Smooth muscle cell of the brain vasculature (primary cell): ENCODE measurements around the gene TRIM27.
"Not testable (repeated sequence)": the region's sequence is repeated elsewhere in the genome, so short reads cannot be mapped to it uniquely, and the experiment has no call there.

Source experiments
- DNase-seq: peaks from one replicate; pipeline ENCODE4 v3.0.0-alpha.2; 2012; ENCODE audit warnings: low read depth, low spot score

Gene TRIM27

GRCh38 chr6:28941684-28942448 lies 18.1 kb upstream of the TRIM27 start:
- DNase-seq: no peak

- peak; percentile 69 for DNase-seq
Measured at GRCh38 chr6:28940858-28941683, 17.3 kb upstream of the TRIM27 start.

- DNase-seq: no peak
Measured at GRCh38 chr6:28940294-28940857, 16.6 kb upstream of the TRIM27 start.

GRCh38 chr6:28933069-28933468 lies 9.3 kb upstream of the TRIM27 start:
- no peak for DNase-seq

GRCh38 chr6:28929887-28930620 lies 6.3 kb upstream of the TRIM27 start:
- DNase-seq: no peak

GRCh38 chr6:28929339-28929738 lies 5.6 kb upstream of the TRIM27 start:
- DNase-seq: not testable (repeated sequence)

- no peak for DNase-seq
Measured at GRCh38 chr6:28927846-28928245, 4.1 kb upstream of the TRIM27 start.

- DNase-seq: no peak
Measured at GRCh38 chr6:28922821-28923317, 916 bp downstream of the TRIM27 start.

GRCh38 chr6:28922004-28922820 lies 1.6 kb downstream of the TRIM27 start:
- DNase-seq: no peak

- DNase-seq: no peak
Measured at GRCh38 chr6:28920281-28920680, 3.5 kb downstream of the TRIM27 start.

- no peak for DNase-seq
Measured at GRCh38 chr6:28914941-28915340, 8.8 kb downstream of the TRIM27 start.

- DNase-seq: no peak
Measured at GRCh38 chr6:28910901-28911690, 12.7 kb downstream of the TRIM27 start.

GRCh38 chr6:28907394-28907793 lies 16.4 kb downstream of the TRIM27 start:
- DNase-seq: no peak

- DNase-seq: no peak
Measured at GRCh38 chr6:28906669-28907068, 17.1 kb downstream of the TRIM27 start.

GRCh38 chr6:28903686-28904085 lies 20.1 kb downstream of the TRIM27 start:
- no peak for DNase-seq

GRCh38 chr6:28901831-28902230 lies 22.0 kb downstream of the TRIM27 start:
- no peak for DNase-seq

GRCh38 chr6:28900577-28901256 lies 23.1 kb downstream of the TRIM27 start:
- DNase-seq: no peak

- DNase-seq: no peak
Measured at GRCh38 chr6:28898710-28898965, 25.1 kb downstream of the TRIM27 start.

GRCh38 chr6:28897369-28897745 lies 26.4 kb downstream of the TRIM27 start:
- DNase-seq: no peak
